HG03558 (cell line): Measurements from ENCODE around the gene LMBR1.
"Not testable (repeated sequence)": the region's sequence is repeated elsewhere in the genome, so short reads cannot be mapped to it uniquely, and the experiment has no call there.

Experiments
- ATAC-seq: cut with Tn5 transposase; IDR thresholded peaks from one replicate; pipeline ENCODE4 v1.9.1; 2021; ENCODE audit warnings: moderate number of reproducible peaks; ENCODE audit not compliant: unreplicated experiment; ENCODE audit errors: extremely low read depth

The LMBR1 gene

DNA sequence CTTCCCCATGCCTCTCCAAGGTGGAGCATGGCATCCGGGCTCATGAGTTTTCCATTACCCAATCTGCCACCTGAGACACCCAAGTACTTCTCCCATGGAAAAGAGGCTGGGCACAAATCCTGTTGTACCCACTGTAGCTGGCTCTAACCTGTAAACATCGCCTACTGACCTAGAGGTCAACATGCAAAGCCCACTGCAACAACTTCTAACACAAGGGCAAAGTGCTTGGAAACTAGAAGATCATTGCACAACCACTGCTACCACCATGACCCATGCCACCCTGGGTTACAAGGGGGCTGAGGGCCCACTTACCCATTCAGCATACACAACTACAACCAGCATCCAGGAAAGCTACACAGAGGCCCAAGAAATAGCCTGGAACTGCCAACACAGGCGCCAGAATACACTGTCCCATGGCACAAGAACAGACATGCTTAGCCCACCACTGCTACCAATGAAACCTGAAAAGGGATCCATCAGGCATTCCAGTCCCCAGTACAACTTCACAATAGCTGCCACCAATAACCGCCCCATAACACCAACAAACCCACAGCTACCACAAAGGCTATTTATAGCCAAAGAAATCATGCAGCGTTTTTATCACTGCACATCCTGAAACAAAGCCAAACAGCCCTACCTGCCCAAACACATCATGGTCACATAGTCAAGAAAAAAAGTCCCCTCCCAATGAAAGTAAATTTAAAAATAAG lies 189.1 kb downstream of the LMBR1 start:
- ATAC-seq: no peak

DNA sequence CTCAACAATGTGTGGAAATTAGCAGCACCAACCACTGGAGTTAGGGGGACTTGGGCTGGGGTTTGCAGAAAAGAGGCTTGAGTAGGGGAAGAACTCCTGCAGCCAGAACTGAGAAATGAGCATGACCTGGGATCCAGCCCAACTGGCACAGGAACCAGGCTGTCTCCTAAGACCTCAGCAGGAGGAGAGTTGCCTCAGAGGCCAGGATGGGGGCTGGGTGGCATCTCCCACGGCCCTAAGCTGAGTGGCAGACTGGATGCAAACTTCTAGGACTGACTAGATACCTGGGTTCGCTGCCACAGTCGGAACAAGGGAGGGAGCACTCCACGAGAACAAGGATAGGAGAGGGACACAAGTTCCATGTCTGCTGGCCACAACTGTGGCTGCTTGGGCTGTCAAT lies 189.8 kb downstream of the LMBR1 start:
- no peak for ATAC-seq

DNA sequence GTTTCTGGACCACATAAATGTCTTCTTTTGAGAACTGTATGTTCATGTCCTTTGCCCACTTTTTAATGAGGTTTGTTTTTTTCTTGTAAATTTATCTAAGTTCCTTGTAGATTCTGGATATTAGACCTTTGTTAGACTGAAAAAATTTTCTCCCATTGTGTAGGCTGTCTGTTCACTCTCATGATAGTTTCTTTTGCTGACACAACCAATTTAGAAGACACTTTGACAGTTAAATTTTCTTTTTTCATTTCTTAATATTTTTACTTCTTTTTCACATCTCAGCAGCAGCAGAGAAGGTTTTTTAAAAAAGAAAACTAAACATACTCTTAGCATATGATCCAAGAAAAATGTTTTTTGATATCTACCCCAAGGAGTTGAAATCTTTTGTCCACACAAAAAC lies 190.6 kb downstream of the LMBR1 start:
- no peak for ATAC-seq

DNA sequence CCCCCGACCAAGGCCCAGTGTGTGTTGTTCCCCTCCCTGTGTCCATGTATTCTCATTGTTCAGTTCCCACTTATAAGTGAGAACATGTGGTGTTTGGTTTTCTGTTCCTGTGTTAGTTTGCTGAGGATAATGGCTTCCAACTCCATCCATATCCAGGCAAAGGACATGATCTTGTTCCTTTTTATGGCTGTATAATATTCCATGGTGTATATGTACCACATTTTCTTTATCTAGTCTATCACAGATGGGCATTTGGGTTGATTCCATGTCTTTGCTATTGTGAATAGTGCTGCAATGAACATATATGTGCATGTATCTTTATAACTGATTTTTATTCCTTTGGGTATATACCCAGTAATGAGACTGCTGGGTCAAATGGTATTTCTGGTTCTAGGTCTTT lies 191.2 kb downstream of the LMBR1 start:
- ATAC-seq: not testable (repeated sequence)

DNA sequence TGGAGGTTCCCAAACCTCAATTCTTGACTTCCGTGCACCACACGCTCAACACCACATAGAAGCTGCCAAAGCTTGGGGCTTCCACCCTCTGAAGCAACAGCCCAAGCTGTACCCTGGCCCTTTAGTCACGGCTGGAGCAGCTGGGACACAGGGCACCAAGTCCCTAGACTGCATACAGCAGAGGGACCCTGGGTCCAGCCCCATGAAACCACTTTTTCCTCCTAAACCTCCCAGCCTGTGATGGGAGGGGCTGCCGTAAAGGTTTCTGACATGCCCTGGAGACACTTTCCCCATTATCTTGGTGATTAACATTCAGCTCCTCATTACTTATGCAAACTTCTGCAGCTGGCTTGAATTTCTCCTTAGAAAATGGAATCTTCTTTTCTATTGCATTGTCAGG lies 194.5 kb downstream of the LMBR1 start:
- not testable (repeated sequence) for ATAC-seq

DNA sequence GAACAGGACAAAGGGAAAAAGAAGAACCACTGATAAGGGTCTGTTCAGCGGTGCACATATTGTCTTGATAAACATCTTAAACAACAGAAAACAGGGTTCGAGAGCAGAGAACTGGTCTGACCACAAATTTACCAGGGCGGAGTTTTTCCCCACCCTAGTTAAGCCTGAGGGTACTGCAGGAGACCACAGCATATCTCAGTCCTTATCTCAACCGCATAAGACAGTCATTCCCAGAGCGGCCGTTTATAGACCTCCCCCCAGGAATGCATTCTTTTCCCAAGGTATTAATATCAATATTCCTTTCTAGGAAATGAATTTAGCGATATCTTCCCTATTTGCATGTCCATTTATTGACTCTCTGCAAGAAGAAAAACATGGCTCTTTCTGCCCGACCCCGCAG lies 195.7 kb downstream of the LMBR1 start:
- ATAC-seq: not testable (repeated sequence)

DNA sequence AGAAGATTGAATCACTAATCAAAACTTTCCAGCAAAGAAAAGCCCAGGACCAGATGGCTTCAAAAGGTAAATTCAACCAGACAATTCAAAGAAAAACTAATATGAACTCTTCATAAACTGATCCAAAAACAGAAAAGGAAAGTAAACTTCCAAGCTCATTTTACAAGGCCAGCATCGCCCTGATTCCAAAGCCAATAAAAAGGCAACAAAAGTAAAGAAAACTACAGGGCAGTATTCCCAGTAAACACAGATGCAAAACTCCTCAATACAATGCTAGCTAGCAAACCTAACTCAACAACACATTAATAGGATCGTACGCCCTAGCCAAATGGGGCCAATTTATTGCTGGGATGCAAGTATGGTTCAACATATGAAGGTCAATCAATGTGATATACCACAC lies 199.4 kb downstream of the LMBR1 start:
- ATAC-seq: no peak

DNA sequence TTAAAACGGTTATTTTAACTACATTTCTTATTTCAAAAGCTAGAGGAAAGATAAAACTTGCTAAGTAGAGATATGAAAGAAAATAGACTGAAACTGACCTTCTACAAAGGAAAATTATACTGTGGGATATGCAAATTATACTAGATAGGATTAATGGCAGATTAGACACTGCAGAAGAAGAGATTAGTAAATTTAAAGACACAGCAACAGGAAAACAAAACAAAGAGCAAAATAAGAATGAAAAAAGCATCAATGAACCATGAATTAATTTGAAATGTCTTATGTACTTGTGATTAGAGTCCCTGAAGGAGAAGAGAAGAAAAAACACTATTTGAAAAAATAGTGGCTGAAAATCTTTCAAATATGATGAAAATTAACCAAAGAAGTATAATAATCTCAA lies 200.1 kb downstream of the LMBR1 start:
- ATAC-seq: no peak

DNA sequence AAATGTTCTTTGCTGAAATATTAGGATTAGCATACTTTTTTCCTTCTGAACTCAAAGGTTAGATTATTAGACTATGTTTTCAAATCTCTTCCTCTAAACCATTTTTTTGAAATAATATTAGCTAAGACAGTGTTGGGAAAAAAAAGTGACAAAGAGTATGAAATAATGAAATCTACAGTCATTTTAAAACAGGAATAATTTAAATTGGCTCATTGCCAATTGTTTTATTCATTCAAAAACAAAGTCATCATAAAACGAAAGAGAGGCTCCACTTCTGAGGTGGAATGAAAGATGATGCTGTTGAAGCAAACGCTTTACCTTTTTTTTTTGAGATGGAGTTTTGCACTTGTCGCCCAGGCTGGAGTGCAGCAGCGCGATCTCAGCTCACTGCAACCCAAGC lies 201.2 kb downstream of the LMBR1 start:
- no peak for ATAC-seq

DNA sequence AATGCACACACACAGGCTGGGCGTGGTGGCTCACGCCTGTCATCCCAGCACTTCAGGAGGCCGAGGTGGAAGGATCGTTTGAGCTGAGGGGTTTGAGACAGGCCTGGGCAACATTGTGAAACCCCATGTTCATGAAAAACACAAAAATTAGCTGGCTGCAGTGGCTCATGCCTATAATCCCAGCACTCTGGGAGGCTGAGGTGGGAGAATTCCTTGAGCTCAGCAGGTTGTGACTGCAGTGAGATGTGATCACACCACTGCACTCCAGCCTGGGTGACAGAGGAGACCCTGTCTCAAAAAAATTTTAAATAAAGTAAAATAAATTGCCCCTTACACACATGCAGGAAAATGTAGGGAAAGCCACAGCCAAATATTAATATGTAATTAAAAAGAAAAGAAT lies 208.3 kb downstream of the LMBR1 start:
- ATAC-seq: no peak

DNA sequence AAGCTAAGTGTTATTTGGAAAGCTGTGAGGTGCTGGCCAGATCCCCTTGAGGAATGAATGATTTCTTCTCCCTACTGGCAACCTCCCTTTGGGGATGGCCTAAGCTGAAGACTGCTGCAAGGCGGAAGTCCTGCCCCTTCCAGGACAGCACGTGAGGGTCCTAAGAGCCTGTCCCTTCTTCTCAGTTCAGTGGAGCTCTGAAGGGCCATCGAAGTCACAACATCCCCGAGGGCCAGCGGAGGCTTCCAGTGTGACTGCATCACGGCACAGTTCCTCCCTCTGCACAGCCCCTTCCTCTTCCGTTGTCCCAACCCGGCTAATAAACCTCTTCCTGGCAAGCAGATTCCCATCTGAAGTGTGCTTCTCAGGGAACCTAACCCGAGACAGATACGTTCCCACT lies 208.7 kb downstream of the LMBR1 start:
- ATAC-seq: no peak

DNA sequence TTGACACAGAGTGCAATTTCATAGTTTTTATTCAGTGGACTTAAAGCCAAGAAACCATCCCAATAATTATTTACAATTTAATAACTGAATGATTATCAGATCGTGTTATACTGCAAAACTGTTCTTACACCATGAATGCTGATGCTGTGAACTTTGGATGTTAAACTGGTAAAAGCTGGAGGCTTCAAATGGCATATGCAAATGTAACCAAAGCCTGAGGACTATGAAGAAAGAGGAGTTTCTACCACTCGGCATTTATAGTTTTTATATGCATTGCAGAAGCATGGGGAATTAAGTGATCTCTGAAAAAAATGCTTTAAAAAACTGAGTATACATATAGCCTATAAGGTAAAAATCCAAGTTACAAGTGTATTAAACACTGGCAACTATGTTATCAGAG lies 210.1 kb downstream of the LMBR1 start:
- no peak for ATAC-seq

DNA sequence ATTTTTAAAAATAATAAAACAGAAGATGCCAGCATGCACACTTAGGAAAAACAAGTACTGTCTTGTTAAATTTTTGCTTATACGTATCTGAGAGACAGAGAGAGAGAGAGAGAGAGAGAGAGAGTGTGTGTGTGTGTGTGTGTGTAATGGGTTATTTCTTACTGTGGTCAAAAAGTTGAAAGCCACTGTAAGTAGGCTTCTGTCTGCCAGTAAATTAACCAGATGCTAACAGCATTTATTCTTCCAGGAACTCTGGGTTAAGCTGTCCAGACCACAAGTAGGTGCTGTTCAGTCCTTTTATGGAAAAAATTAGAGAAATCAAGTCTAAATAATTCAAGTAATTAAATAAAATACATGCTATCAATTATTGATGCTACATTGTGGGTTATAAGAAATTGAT lies 212.7 kb downstream of the LMBR1 start:
- no peak for ATAC-seq

DNA sequence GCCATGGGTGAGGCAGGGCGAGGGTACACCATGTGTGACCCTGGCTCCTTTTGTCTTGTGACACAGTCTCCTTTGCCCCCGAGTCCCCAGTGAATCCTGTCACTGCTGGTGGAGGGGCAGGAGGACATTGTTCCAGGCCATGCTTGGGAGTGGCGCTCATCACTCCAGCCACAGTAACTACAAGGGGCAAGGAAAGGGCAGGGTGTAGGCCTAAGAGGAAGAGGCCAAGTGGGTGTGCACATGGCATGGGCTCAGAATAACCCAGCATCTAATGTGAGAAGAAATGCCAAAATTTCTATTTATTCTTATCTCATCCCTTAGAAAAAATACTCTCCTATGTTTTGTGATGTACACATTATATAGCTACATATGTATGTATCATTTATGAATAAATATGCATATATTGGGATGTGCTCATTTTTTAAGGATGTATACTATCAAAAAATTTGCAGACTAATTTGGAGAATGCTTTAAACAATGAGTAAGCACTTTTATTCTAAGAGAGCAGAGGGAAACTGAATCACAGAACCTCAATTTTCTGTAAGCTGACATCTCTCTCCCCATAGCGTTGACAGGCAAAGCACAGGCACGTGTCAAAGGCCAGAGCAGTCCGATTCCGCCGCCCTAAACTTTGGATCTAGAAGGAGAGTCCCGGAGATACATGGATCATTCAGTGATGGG lies 215.5 kb downstream of the LMBR1 start:
- ATAC-seq: no peak

DNA sequence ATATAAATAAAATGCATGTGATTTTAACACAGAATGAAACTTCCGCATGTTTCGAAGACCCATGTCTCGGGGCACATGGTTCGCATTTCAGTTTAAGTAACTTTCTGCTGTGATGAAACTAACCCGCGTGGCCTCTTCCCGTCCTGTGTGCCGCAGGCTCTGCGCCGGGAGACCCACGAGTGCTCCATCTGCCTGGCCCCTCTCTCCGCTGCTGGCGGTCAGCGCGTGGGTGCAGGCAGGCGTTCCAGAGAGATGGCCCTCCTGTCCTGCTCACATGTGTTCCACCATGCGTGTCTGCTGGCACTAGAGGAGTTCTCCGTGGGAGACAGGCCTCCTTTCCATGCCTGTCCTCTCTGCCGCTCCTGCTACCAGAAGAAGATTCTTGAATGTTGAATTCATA lies 216.7 kb downstream of the LMBR1 start:
- no peak for ATAC-seq

DNA sequence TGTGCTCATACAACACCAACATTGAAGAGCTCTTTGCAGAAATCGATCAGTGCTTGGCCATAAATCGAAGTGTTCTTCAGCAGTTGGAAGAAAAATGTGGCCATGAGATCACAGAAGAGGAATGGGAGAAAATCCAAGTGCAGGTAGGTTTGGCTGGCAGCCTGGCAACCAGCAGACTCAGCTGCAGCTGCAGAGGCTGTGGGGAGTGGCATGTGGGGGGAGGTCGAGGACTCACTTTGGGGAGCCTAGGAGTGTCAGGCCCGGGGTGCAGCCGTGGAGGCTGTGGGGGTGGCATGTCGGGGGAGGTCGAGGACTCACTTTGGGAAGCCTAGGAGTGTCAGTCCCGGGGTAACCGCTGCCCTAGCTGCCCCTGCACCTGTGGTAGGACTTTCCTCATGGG lies 217.3 kb downstream of the LMBR1 start:
- ATAC-seq: no peak

DNA sequence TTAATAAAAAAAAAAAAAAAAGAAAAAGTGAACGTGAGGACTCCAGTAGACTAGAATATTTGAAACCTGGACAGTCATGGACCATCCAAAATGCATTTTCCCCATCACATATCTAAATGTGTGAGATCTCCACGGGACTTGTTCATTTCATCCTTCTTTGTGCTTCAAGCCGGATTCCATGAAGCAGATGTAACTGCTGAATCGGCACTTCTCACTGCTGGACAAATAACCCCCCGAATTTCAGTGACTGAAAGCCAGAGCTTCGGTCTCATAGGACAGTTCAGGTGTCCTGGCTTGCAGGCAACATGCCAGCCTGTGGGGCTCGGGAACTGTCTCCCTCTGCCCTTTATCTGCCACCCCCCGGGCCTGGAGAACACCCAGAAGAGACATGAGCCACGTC lies 219.1 kb downstream of the LMBR1 start:
- no peak for ATAC-seq

DNA sequence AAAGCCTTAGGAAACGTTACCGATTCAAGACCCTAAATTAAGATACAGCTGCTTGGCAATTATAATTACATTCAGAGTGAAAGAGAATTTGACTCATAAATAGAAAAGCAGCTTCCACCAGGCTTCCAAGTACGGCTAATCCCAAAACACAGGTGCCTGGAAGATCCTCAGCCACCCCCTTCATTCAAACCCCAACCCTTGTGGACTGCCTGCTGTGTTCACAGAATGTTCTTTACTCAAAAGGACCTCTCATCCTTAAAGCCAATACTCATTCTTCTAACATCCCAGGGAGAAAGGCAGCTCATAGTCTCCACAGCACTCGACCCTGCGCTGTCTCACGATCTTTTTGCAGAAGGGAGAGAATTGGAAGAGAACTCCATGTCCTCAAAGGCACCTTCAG lies 219.5 kb downstream of the LMBR1 start:
- no peak for ATAC-seq

DNA sequence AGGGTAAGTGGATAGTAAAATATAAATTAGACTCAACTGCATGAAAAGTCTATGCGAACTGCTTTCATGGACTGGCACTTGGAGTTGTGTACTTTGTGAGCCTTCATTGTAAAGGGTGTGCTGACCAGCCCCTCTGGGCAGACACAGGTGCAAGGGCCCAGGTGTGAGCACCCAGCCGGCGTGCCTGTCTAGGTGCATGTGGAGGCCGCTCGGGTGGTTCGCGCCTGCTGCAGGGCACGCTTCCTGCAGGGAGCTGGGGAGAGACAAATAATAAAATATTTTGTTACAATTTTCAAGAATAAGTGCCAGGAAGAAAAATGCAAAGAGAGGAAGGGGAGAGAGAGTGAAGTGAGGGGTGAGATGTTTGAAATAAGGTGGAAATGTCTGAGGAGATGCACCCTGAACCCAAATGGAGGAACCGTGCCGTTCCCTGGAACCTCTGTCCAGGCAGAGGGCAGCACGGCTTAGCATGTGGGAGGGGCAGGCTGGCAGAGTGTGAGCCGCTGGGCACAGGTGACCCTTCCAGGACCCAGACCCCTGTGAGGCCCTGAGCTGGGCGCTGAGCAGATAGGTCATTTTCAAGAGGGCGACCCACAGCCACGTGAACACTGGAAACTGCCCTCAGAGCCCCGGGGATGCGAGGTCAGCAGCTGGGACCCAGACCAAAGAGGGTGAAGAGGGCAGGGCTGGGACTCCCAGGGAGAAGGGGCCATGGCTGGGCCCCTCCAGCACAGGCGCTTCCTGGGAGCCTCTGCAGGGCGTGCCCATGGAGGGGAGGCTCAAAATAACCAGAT lies 223.8 kb downstream of the LMBR1 start:
- no peak for ATAC-seq

DNA sequence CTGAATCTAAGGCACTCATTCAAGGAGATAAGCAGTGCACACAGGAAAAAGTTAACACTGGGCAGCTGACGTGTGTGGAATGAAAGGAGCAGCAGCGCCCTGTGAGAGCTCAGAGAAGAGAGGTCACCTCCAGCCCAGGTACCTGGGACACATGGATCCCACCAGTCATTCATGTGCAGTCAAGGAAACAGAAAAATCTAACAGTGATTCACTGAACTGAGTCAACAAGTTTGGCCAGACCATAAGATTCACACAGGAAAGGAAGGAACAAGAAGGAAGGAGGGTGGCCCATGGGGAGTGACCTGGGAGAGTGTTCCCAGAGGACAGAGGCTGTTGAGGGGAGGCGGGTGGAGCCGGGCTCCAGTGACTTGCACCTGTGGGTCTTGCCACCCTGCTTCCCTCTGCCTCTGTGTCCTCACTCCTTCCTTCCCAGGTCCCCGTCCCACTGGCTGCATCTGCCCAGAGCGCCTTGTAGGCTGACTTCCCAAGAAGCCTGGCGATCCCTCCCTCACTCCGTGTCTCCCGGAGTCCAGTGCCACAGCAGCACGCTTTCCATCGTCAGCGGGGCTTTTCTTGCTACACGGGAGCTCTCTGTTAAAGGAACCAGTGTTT lies 224.7 kb downstream of the LMBR1 start:
- no peak for ATAC-seq

DNA sequence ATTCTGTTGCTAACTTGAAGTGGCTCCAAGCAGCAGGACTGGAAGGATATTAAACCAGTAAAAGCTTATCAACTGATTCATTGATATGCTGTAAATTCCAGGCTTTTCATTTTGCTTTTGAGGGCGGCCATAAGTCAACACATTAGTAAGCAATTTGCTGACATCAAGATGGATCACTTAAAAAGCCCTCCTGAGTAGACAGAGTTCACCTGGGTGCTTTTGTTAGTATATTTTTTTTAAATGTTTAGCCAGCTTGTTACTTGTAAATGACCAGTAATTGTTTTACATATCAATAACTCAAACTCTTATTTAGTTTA lies 225.9 kb downstream of the LMBR1 start:
- no peak for ATAC-seq
